Left colon (tissue), 2 donors: ENCODE data around the gene HSD17B13. TPM values are rescaled to one million over a fixed set of nuclear protein-coding genes. Genes with fewer than 3 reads are reported as not detected.

Source experiments
- ATAC-seq: fragments of 200-7000 bp; cut with Tn5 transposase; one replicate; pipeline ENCODE4 v1.9.1; 2020; ENCODE audit warnings: mild to moderate bottlenecking, moderate library complexity
- DNase-seq, 2 donors: peaks; one replicate each; pipeline ENCODE4 v3.0.0-alpha.2; 2020
- intact Hi-C, 2 donors: fragments of 100-400 bp; cut with DNase I in 1 of 2; cut with micrococcal nuclease in 1 of 2; formaldehyde crosslinking; loops; one replicate each; pipeline versions ENCODE4 v1.11.2 to v1.14.0; 2022; cut with DNase I, micrococcal nuclease
- microRNA-seq, 2 donors: library from miRNA; unstranded; fragments of <30 nt; microRNA quantifications; one replicate each; pipeline versions ENCODE4 v1.1.0 to v1.2.0, GENCODE V29; 2020
- total RNA-seq, 2 donors: library from RNA; stranded (reverse); fragmentation: NEBNext Ultra II Directional; extraction: Animal tissue kit (Norgen Biotek cat#: 25700); gene quantifications; one replicate each; pipeline ENCODE4 v1.2.1, GENCODE V29; 2021
- donor health status: DM: no; HTN: no; CAD: no.
- donor health status: DM: yes; HTN: yes; CAD: no.

HSD17B13 gene
- total RNA-seq, 2 donors from 2014 or later: 0.76 to 1.1 TPM

- DNase-seq: no peak
- ATAC-seq: peak; percentile 19
- intact Hi-C loops: no loop called here
Observed at GRCh38 chr4:87275311-87275710, 47.4 kb downstream of the HSD17B13 start.

DNA sequence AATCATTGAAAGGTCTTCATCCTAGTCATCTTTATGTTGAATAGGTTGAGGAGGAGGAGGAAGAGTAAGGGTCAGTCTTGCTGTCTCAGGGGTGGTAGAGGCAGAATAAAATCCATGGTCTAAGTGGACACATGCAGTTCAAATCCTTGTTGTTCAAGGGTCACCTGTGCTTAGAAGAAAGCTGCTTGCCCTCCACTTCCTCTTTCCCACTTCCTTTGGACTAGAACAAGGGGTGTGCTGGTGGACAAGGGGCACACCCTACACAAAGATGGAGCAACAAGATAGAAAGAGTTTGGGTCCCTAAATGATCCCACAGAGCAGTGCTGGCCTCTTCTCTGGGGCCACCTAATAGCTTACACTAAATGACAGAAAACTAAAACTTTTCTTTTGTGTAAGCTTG is 47.9 kb downstream of the HSD17B13 start:
- ATAC-seq (peak; percentile 21), DNase-seq (no peak)
- intact Hi-C loops: no loop called here

DNA sequence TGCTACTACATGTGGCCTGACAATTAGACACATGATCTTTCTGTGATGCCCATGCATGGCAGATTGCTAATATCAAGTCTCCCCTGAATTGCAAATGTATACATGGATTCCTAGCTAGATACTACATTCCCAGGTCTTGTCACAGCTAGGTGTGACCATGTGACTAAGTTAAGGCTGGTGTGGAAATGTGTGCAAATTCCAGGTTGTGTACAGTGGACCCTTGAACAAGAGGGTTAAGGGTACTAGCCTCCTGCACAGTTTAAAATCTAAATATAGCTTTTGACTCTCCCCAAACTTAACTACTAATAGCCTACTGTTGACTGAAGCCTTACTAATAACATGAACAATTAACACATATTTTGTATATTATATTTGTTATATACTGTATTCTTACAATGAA is 48.4 kb downstream of the HSD17B13 start:
- no peak for ATAC-seq
- intact Hi-C loops: no loop called here
- no peak for DNase-seq

DNA sequence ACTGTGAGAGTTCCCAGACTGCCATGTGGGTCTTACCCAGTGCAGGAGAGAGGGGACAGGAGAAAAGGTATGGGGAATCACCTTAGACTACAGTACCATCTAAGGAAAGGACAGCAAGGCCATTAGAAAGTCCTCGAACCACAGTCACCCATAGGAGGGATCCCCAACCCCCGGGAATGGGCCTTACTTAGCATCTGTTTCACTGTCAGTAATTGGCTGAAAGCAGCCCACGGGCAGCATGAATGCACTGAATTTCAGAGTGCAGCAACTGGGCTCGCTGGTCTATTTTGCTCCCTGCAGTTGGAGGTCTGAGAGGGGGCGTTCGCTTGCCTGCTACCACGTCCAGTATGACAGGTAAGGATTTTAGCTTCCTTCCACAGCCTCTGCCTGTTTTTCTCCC is 51.9 kb downstream of the HSD17B13 start:
- no peak for DNase-seq
- intact Hi-C loops: no loop called here
- no peak for ATAC-seq

DNA sequence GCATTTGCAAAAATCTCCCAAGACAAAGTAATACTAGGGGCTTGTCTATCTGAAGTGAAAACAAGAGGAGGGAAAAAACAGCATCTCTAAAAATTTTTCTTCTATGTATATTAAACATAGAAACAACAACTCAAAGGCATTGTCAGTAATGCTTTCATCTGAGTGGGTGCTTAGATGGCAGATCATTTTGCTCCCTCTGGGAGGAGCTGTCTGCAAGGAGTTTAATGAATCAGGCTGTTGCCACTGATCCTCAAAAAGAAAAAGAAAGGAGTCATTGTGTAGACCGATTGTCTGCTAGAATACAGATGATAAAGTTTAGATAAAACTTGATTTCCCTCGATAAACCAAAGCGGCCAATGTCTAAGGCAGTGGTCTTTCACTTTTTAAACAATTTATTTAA is 52.5 kb downstream of the HSD17B13 start:
- no peak for DNase-seq
- peak; percentile 86 for ATAC-seq
- intact Hi-C loops: no loop called here

- no peak for ATAC-seq
Observed at GRCh38 chr4:87268411-87268810, 54.3 kb downstream of the HSD17B13 start.

GRCh38 chr4:87266986-87267385 is 55.7 kb downstream of the HSD17B13 start:
- DNase-seq: no peak
- no peak for ATAC-seq
- intact Hi-C loops: no loop called here

More at GRCh38 chr4:87268411-87268810, 54.3 kb downstream of the HSD17B13 start:
- intact Hi-C loops: no loop called here
- no peak for DNase-seq

- ATAC-seq: no peak
- DNase-seq: no peak
- intact Hi-C loops: no loop called here
Observed at GRCh38 chr4:87262886-87263285, 59.8 kb downstream of the HSD17B13 start.

DNA sequence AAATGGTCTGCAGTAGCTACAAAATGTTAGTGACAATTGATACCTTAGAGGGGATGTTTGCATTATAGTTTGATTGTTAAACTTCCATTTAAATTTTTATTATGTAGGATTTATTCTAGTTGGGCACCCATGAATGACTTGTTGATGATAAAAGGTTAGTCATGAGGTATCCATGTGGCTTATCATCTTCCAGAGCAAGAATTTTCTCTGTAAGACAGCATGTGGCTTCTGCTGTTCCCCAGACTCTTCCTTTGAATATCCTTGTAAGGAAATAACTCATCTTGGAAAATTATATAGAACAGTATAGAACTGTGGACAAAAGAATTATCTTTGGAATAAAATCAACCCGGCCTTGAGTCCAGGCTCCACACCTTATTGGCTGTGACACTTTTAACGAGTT is 62.2 kb downstream of the HSD17B13 start:
- intact Hi-C loops: no loop called here

GRCh38 chr4:87258677-87259076 is 64.0 kb downstream of the HSD17B13 start:
- ATAC-seq: no peak
- intact Hi-C loops: no loop called here
- no peak for DNase-seq

More for the DNA sequence above, 62.2 kb downstream of the HSD17B13 start:
- DNase-seq (no peak), ATAC-seq (no peak)

DNA sequence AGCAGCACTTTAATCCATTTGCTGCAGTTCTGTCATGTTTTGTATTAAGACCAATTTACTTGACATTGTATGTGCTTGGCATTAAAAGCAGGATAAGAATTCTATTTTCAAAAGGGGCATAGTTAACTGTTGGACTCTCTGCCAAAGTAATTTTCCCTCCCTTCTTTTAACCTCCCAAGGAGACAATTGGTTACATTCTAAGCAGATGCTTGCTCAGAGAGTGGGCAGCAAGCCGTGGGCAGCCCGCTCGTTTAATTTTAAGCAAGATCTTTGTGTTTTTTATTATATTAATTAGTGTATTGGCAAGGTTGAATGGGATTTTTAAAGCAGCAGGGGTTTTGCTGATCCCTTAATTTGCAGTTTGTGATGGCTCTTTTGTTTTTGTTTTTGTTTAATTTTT is 65.2 kb downstream of the HSD17B13 start:
- ATAC-seq: no peak
- no peak for DNase-seq
- intact Hi-C loops: no loop called here

- intact Hi-C loops: no loop called here
- ATAC-seq (no peak), DNase-seq (no peak)
Observed at GRCh38 chr4:87255755-87256154, 66.9 kb downstream of the HSD17B13 start.

Small RNA genes within 50 kb of the gene (microRNA-seq; reads per million reads assigned to microRNA genes)
- gene MIR5705: 0 reads per million in 2 donors

Other genes starting within 250 kb of the HSD17B13 start
- 10 to 100 TPM; 19.1 to 22.5 TPM for gene KLHL8, start 102.3 kb downstream of the HSD17B13 start, total RNA-seq
- 100 to 1,000 TPM; 243 to 253 TPM for gene HSD17B11, start 68.3 kb upstream of the HSD17B13 start, total RNA-seq
- 10 to 100 TPM; 27.8 to 35.9 TPM for gene NUDT9, start 99.7 kb upstream of the HSD17B13 start, total RNA-seq
- 10 to 100 TPM; 31.8 to 97.8 TPM for gene SPARCL1, start 206.5 kb upstream of the HSD17B13 start, total RNA-seq